HG02938 (cell line): ENCODE results near the gene CASP6.
"Not testable (repeated sequence)": the region's sequence is repeated elsewhere in the genome, so short reads cannot be mapped to it uniquely, and the experiment has no call there.

Experiments used
- ATAC-seq: cut with Tn5 transposase; IDR thresholded peaks from one replicate; pipeline ENCODE4 v1.9.1; 2021; ENCODE audit warnings: mild to moderate bottlenecking, moderate library complexity; ENCODE audit not compliant: unreplicated experiment

CASP6 gene

GRCh38 chr4:109721033-109721432 is 17.8 kb upstream of the CASP6 start:
- no peak for ATAC-seq

DNA sequence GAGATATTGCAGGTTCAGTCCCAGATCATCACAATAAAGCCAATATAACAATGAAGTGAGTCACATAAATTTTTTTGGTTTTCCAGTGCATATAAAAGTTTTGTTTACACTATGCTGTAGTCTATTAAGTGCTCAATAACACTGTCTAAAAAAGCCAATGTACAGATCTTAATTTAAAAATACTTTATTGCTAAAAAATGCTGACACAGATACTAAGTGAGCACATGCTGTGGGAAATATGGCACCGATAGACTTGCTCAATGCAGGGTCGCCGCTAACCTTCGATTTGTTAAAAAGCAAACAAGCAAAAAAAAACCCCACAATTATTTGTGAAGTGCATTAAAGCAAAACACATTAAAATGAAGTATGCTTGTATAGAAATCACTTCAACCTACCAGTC is 16.4 kb upstream of the CASP6 start:
- no peak for ATAC-seq

DNA sequence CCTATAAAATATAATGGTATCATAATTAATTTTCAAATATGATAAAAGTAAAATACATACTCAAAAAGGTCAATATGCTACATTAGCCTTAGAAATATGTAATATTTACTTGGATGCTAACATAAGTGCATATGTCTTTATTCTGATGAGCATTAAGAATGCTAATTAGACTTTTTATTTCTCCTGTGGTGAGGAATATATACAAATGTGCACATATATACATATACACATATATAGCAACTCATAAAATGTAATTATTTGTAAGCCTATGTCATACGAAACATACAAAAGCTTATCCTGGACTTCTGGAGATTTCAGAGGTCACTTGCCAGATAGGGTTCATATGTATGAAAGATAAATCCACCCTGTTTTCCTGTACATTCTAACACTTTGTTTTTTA is 15.5 kb upstream of the CASP6 start:
- ATAC-seq = no peak

- no peak for ATAC-seq
These were observed 10.3 kb upstream of the CASP6 start for GRCh38 chr4:109713500-109713899.

- peak; percentile 97 for ATAC-seq
These were observed 5.7 kb upstream of the CASP6 start for GRCh38 chr4:109708990-109709389.

DNA sequence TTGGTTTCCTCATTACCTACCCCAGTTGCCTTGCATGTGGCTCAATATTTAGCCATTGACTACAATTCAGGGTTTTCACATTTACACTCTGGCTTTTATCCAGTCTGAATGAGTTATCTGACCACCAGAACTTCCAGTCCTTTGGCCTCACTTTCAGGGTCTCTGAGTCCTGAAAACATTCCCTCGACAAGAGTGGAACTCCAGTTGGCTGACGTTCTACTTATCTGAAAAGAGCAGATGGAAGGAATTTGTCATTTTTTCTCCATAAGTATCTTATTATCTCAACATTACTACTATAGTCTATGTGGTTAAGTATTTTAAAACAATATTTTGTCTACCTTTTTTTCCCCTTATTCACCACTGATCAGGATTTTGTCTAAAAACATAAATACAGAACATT is 5.2 kb upstream of the CASP6 start:
- no peak for ATAC-seq

GRCh38 chr4:109703664-109704361 is 568 bp upstream of the CASP6 start:
- no peak for ATAC-seq

GRCh38 chr4:109701566-109702410 is 1.5 kb downstream of the CASP6 start:
- ATAC-seq = peak; percentile 3

DNA sequence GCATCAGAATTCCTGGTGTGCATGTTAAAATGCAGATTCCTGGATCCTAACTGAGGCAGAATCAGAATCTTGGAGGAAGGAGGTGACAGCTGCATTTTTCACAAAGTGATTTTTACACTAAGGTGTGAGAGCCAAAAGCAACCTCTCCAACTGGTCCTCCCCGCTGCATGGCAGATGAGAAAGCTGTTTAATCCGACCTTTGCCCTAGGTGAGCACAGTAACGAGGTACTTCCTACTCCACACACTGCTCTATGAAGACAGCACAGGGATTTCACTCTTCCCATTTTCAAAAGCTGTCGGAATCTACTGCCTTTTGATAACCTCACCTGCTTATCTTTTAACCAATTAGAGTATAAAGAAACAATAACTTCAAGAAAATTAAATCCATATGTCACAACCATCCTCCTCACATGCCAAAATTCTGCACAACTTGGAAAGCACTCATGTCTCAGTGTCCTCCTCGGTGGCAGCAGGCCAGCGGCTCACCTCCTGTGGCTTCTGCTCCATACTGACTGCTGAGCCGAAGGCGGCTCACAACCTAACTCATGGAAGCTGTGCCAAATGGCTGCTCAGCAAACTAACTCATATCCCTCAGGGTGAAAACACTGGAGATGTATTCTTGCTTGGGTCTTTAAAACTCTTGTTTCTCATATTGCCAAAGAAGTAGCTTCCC is 3.6 kb downstream of the CASP6 start:
- ATAC-seq = no peak

GRCh38 chr4:109698656-109699055 is 4.6 kb downstream of the CASP6 start:
- ATAC-seq = no peak

GRCh38 chr4:109691411-109691920 is 11.8 kb downstream of the CASP6 start:
- no peak for ATAC-seq

DNA sequence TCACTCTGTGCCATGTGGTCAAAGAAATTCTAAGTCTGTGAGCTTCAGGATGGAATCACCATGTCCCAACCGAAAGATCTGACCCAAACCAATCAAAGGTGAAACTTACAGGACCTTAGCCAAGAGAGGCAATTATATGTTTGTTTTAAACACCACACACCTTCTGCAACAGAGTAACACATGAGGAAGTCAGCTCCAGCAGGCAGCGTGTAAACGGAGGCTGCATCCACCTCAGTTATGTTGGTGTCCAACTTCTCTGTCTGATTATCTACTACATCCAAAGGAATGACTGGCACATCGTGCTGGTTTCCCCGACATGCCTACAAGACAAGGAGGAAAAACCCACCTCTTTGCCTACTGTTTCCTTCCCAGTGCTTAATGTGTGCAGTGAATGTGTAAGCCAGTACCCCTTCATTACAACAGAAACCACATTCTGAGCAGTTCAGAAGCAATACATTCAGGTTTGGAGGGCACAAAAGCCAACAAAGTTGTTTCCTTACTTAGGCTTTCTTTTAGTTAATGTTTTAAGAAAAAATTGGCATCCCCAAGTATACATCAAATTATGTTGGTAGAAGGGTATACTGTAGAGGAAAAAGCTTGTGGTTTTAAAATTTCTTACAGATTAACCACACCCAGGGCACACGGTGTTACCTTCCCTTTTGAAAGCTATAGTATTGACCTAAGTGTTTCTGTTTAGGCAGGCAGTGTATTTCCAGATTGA is 12.4 kb downstream of the CASP6 start:
- peak; percentile 90 for ATAC-seq

GRCh38 chr4:109684727-109685126 is 18.5 kb downstream of the CASP6 start:
- no peak for ATAC-seq

DNA sequence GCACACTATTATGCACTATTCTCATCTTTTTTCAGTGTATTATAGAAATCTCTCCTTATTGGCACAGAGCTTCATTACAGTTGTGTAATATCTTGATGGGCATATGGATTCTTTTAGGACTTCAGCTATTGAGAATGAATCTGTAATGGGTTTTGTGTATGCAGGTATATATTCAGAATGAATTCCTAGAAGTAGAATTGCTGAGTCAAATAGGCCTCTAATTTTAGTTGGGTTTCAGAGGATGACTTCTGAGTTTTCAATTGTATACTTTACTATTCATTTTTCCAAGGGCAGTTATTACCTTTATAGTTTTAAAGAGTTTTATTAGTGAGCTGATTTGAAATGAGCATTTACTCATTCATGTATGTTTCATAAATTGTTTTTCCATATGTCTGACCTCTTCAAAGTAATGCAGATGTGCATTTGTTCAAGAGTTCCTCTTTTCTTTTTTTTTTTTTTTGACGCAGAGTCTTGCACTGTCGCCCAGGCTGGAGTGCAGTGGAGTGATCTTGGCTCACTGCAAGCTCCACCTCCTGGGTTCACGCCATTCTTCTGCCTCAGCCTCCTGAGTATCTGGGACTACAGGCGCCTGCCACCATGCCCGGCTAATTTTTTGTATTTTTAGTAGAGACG is 19.5 kb downstream of the CASP6 start:
- no peak for ATAC-seq

DNA sequence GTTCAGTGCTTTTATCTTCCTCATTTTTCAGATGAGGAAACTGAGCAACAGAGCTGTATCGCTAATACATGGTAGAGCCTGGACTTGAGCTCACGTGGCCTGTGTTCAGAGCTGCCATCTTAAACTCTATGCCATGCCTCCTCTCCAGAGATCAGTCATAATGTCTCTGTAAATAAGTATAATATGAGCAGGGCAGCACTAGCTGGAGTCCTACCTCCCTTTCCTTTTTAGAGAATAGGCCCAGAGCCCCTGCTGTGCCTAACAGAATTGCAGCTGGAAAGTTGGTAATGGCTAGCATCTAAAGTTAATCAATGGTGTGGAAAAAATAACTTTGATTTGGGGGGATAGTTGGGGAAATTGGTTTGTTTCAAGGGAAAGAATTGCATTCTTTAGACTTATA is 20.4 kb downstream of the CASP6 start:
- no peak for ATAC-seq

DNA sequence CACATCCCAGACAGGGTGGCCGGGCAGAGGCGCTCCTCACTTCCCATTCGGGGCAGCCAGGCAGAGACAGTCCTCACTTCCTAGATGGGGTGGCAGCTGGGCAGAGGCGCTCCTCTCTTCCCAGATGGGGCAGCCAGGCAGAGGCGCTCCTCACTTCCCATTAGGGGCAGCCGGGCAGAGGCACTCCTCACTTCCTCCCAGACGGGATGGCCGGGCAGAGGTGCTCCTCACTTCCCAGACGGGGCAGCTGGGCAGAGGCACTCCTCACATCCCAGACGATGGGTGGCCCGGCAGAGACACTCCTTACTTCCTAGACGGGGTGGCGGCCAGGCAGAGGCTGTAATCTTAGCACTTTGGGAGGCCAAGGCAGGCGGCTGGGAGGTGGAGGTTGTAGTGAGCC is 24.3 kb downstream of the CASP6 start:
- not testable (repeated sequence) for ATAC-seq

DNA sequence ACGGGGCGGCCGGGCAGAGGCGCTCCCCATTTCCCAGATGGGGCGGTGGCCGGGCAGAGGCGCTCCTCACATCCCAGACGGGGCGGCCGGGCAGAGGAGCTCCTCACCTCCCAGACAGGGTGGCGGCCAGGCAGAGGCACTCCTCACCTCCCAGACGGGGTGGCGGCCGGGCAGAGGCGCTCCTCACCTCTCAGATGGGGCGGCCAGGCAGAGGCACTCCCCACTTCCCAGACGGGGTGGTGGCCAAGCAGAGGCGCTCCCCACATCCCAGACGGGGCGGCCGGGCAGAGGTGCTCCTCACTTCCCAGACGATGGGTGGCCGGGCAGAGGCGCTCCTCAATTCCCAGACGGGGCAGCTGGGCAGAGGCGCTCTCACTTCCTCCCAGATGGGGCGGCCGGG is 24.8 kb downstream of the CASP6 start:
- ATAC-seq = not testable (repeated sequence)

DNA sequence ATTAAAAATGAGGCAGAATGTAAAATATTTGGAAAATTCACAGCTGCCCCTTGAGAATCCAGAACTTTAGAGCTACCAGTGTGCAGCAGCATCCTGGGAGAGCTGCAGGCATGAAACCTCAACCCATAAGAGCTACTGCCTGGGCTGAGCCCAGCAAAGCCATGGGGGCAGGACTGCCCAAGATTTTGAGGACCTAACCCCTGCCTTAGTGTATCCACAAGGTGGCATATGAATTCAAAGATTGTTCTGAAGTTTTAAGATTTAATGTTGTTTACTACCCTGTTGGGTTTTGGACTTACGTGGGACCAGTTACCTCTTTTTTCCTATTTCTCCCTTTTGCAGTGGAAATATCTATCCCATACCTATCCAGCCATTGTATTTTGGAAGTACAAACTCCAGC is 26.4 kb downstream of the CASP6 start:
- ATAC-seq = no peak

DNA sequence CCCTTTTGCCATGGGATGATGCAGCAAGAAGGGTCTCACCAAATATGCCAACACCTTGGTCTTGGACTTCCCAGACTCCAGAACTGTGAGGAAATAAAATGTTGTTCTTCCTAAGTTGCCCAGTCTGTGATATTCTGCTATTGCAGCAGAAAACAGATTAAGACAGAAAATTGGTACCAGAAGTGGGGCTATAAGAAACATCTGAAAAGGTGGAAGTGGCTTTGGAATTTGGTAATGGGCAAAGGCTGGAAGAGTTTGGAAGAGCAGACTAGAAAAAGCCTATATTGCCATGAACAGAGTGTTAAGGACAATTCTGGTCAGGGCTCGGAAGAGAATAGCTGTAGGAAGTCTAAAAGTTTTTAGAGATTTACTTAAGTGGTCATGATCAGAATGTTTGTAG is 27.4 kb downstream of the CASP6 start:
- no peak for ATAC-seq

- no peak for ATAC-seq
These were observed 28.1 kb downstream of the CASP6 start for GRCh38 chr4:109675181-109675580.
